Amygdala (tissue), 56 donors: ENCODE data around the gene C1orf115.
"Not testable (repeated sequence)": the region's sequence is repeated elsewhere in the genome, so short reads cannot be mapped to it uniquely, and the experiment has no call there.

Experiments
- DNase-seq, 56 donors: peaks; one replicate each; lab custom pipeline; 2025; lab: John Stamatoyannopoulos, UW

C1orf115 gene

GRCh38 chr1:220715986-220716385 lies 25.8 kb downstream of the C1orf115 start:
- not testable (repeated sequence) for DNase-seq

GRCh38 chr1:220717800-220718640 lies 27.9 kb downstream of the C1orf115 start:
- DNase-seq, result no peak

- not testable (repeated sequence) for DNase-seq
These were observed 31.1 kb downstream of the C1orf115 start for GRCh38 chr1:220721266-220721665.

GRCh38 chr1:220726634-220727033 lies 36.5 kb downstream of the C1orf115 start:
- DNase-seq, result no peak

- DNase-seq, result no peak
These were observed 37.4 kb downstream of the C1orf115 start for GRCh38 chr1:220727519-220727918.

- DNase-seq, result no peak
These were observed 40.3 kb downstream of the C1orf115 start for GRCh38 chr1:220730486-220730885.

- DNase-seq, result no peak
These were observed 42.0 kb downstream of the C1orf115 start for GRCh38 chr1:220732137-220732536.

- DNase-seq, result no peak
These were observed 42.5 kb downstream of the C1orf115 start for GRCh38 chr1:220732621-220733020.

GRCh38 chr1:220733086-220733601 lies 43.0 kb downstream of the C1orf115 start:
- DNase-seq, result peak in 43 of 56 donors; percentile 3 to 63 (median 31)

- no peak for DNase-seq
These were observed 44.6 kb downstream of the C1orf115 start for GRCh38 chr1:220734571-220735326.

GRCh38 chr1:220736283-220736682 lies 46.1 kb downstream of the C1orf115 start:
- DNase-seq, result not testable (repeated sequence)

GRCh38 chr1:220741349-220741748 lies 51.2 kb downstream of the C1orf115 start:
- DNase-seq, result no peak

- no peak for DNase-seq
These were observed 51.7 kb downstream of the C1orf115 start for GRCh38 chr1:220741825-220742224.

GRCh38 chr1:220742520-220742919 lies 52.4 kb downstream of the C1orf115 start:
- DNase-seq, result no peak

GRCh38 chr1:220746851-220747250 lies 56.7 kb downstream of the C1orf115 start:
- no peak for DNase-seq

- peak in 1 of 56 donors; percentile 56 for DNase-seq
These were observed 57.4 kb downstream of the C1orf115 start for GRCh38 chr1:220747437-220748088.

GRCh38 chr1:220748089-220748934 lies 58.1 kb downstream of the C1orf115 start, which contains the start of gene MTARC2:
MTARC2 (plus strand) TSS chr1:220748322; CDS start chr1:220748532, 210 bp downstream.
- peak in 47 of 56 donors; percentile 12 to 76 (median 39) for DNase-seq
